Endometrium (tissue), 2 donors: ENCODE measurements around the gene RIPOR3.

Experiments
- FAIRE-seq: peaks from 2 replicates; lab custom pipeline; 2012; peaks lifted over from hg19 to GRCh38; lab: Jason Lieb, UNC
- donor health status: control.
- donor health status: control.

Gene RIPOR3, protein sequence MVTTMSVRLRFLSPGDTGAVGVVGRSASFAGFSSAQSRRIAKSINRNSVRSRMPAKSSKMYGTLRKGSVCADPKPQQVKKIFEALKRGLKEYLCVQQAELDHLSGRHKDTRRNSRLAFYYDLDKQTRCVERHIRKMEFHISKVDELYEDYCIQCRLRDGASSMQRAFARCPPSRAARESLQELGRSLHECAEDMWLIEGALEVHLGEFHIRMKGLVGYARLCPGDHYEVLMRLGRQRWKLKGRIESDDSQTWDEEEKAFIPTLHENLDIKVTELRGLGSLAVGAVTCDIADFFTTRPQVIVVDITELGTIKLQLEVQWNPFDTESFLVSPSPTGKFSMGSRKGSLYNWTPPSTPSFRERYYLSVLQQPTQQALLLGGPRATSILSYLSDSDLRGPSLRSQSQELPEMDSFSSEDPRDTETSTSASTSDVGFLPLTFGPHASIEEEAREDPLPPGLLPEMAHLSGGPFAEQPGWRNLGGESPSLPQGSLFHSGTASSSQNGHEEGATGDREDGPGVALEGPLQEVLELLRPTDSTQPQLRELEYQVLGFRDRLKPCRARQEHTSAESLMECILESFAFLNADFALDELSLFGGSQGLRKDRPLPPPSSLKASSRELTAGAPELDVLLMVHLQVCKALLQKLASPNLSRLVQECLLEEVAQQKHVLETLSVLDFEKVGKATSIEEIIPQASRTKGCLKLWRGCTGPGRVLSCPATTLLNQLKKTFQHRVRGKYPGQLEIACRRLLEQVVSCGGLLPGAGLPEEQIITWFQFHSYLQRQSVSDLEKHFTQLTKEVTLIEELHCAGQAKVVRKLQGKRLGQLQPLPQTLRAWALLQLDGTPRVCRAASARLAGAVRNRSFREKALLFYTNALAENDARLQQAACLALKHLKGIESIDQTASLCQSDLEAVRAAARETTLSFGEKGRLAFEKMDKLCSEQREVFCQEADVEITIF

DNA sequence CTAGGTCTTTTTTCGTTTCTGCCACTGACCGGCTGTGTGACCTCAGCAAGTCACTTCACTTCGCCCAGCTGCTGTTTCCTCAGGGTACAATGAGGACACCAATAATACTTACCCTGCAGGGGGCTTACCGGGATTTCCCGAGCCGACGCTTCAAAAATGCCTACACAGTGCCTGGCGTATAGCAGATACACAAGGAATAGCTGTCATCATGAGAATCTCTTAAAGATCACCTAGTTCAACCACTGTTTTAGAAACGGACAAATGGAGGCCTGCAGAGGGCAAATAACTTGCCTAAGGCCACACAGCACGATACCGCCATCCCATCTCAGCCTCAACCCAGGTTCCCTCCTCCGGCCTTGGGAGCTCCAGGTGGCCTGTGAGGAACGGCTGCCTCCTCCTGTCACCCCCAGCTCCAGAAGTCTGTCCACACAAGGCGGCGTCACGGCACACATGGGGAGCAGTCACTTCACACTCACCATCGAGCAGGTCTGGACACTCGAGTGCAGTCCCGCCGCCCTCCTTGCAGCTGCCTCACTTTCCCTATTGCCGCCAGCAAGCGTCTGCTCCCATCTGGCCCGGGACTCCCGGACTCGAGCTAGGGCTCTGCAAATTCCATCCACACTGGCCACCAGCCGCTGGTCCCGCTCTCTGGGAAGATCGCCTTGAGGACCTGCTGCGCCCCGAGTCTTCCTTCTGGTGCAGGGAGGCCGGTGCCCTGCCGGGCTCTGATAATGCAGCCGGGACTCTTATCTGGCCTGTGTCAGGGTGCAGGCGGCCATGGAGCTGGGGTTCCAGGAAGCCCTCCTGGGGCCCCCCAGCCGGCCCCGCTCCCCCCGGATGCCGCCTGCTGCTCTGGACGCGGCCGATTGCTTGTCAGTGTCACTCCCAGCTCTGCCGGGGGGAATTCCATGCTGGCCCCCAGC is at the start of gene RIPOR3:
RIPOR3 (minus strand) TSS at position 893 of the 923 bp plus-strand sequence; CDS start at position 479, 414 bp downstream.
- FAIRE-seq, result no peak

- FAIRE-seq, result no peak
Observed at GRCh38 chr20:50737352-50737751, 46.0 kb upstream of the RIPOR3 start.

DNA sequence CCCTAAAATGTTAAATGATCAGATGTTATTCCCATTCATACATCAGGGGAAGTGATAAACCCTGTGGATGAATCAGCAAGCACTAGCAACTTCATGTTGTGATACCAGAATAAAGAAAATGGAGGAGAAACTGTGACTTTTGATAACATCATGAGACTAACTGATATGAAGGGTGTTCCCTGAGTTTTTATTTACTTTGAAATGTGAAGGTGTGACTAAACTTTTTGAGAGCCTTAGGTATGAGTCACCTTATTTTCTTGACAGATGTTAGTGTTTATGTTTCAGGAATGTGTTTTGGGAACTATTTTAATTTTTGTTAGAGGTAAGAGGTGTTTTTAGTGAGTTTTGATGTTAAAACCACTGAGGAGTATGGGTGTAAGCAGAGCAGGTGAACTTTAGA is 44.5 kb upstream of the RIPOR3 start:
- FAIRE-seq, result no peak

DNA sequence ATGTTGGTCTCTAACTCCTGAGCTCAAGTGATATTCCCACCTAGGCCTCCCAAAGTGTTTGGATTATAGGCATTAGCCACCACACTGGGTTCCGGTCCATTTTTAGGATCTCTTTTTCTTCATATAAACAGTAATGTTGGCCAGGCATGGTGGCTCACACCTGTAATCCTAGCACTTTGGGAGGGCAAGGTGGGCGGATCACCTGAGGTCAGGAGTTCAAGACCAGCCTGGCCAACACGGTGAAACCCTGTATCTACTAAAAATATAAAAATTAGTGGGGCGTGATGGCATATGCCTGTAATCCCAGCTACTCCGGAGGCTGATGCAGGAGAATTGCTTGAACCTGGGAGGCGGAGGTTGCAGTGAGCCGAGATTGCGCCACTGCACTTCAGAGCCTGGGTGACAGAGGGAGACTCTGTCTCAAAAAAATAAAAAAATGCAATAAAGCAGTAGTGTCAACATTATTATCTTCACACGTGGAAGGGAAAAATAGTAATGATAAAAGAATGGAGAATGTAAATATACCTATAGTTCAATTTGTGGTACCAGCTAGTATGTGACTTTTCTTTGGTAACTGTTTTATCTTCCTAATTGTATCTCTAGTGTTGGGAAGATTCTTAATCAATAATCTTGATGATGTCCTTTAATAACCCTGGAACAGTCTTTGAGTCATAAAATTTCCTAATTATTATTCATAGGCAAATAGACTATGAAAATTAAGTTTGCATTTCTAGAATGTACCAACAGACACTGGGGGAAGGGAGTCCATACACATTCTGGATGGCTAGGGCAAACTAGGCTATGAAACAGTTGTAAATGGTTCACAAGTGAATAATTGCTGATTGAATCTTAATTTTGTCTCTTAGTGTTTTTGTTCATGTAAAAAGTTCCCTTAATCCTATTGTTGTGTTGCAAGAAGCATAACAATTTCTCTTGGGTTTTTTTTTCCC is 43.7 kb upstream of the RIPOR3 start:
- FAIRE-seq, result no peak

DNA sequence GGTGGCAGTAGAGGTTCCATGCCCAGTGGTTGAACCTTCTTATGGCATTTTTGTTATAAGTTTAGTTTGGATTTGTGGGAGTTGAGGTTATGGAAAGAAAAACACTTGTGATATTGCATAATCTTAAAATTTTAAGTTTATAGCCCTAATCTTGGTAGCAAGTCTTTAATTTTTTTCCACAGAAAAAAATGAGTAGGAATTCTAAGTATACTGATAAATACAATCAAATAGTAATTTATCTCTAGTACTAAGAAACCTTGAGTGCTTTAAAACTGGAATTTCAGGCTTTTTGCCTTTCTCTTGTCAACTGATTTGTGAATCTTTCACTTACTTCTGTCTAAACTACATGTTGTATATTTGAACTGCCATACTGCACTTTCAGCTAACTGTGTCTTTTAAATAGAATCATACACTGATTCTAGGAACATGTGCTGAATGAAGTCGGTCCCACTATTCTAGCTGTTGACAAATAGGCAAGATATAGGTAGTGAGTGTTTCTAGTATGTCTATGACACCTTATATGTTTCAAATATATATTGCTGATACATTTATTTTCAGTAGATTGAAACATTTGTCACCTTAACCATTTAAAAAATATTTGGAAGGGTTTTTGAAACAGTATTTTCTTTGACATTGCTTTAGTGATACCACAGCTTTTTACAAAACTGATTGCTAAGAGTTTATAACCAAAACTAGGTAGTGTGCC is 42.5 kb upstream of the RIPOR3 start:
- FAIRE-seq, result no peak

GRCh38 chr20:50731930-50732690 is 40.8 kb upstream of the RIPOR3 start:
- FAIRE-seq, result no peak

GRCh38 chr20:50731055-50731929 is 40.0 kb upstream of the RIPOR3 start, which contains the start of gene PARD6B:
TSS of gene PARD6B (plus strand) at chr20:50731580. CDS start at chr20:50731787, 207 bp downstream.
- no peak for FAIRE-seq

- no peak for FAIRE-seq
Observed at GRCh38 chr20:50730765-50731054, 39.4 kb upstream of the RIPOR3 start.

GRCh38 chr20:50729901-50730764 is 38.8 kb upstream of the RIPOR3 start:
- no peak for FAIRE-seq

GRCh38 chr20:50728981-50729874 is 37.9 kb upstream of the RIPOR3 start:
- no peak for FAIRE-seq

DNA sequence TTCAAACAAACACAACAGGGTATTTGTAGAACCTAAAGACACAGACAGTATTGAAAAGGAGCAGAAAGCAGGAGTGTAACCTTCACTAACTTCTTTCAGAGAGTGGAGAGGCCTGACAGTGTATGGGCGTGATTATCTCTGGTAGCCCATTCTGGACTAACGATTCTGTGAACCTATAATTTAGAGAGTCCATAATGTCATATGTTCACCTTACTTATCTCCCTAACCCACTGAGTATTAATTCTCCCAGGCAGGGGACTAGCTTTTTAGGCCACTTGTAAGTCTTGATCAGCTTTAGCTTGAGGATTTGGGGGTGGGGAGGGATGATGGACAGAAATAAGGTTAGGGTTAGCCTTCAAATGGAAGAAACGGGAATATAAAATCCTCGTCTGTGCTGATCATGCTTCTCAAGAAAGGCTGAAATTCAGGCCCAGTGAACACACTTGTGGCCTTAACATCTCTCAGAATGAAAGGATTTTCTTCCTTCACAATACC is 37.2 kb upstream of the RIPOR3 start:
- FAIRE-seq, result no peak

DNA sequence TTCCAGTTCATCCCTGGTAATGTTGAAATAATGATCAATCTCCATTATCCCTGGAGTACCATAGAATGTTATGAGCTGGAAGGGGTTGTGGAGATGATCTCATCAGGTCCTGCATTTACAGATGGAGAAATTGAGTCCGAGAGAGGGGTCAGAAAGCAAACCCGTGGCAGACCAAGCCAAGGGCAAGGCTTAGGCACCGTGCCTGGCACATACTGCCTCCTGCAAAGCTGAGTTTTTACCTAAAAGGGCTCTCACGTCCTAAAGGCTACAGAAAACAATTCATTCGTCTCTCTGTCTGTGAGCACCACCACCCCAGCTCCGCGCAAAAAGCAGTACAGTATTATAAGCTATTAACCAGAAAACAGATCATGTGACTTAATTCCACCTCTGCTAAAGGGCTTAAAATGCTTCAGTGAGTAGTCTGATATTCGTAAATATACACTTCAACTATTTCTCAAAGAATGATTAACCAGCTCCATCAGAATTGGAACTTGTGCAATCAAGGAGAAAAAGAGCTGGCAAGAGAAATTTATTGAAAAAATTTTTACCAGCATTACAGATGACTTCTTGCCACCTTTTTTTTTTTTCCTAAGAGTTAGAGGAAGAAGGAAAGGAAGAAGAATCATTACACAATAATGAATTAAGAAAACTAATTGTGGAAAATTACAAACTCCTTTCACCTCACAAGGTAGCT is 36.6 kb upstream of the RIPOR3 start:
- no peak for FAIRE-seq

GRCh38 chr20:50726955-50727791 is 35.8 kb upstream of the RIPOR3 start:
- FAIRE-seq, result no peak

DNA sequence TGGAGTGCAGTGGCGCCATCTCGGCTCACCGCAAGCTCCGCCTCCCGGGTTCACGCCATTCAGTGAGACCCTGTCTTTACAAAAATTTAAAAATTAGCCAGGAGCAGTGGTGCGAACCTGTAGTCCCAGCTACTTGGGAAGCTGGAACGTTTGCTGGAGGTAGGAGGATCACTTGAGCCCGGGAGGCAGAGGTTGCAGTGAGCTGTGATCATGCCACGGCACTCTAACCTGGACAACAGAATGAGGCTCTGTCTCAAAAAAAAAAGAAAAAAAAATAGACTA is 34.3 kb upstream of the RIPOR3 start:
- no peak for FAIRE-seq
